DOHH2 (cell line): ENCODE results near the gene DAPK2.

Experiments used
- CTCF ChIP-seq: fragments of 200-600 bp; sonication (generic); IDR thresholded peaks from one replicate; pipeline ENCODE4 v1.5.1; 2014; ENCODE audit warnings: antibody characterized with exemption, mild to moderate bottlenecking, low read depth, low read length; ENCODE audit not compliant: poor library complexity, severe bottlenecking
- EZH2phosphoT487 ChIP-seq: fragments of 200-600 bp; sonication (generic); IDR thresholded peaks from 2 replicates; pipeline ENCODE4 v1.6.1; 2017; ENCODE audit warnings: borderline replicate concordance, mild to moderate bottlenecking, antibody characterized with exemption, low read length, moderate library complexity, mixed read lengths

GRCh38 chr15:63923993-63924950, 122.0 kb downstream of the DAPK2 start:
- TF ChIP-seq CTCF (no peak), EZH2phosphoT487 (no peak)
